GM21390 (cell line): ENCODE results near the gene ACTR8.
"Not testable (repeated sequence)": the region's sequence is repeated elsewhere in the genome, so short reads cannot be mapped to it uniquely, and the experiment has no call there.

ENCODE experiments used
- ATAC-seq: cut with Tn5 transposase; IDR thresholded peaks from one replicate; pipeline ENCODE4 v1.9.1; 2021; ENCODE audit not compliant: unreplicated experiment

Gene ACTR8

GRCh38 chr3:53881691-53882593 lies at the start of gene ACTR8:
Gene ACTR8, minus strand, starts transcription at chr3:53882152. Its CDS starts 51 bp downstream, at chr3:53882101.
- peak; percentile 86 for ATAC-seq

- ATAC-seq: not testable (repeated sequence)
These were observed 45.4 kb upstream of the ACTR8 start for GRCh38 chr3:53927208-53927872.

GRCh38 chr3:53921296-53921695 lies 39.3 kb upstream of the ACTR8 start:
- ATAC-seq: no peak

GRCh38 chr3:53919741-53920140 lies 37.8 kb upstream of the ACTR8 start:
- no peak for ATAC-seq

GRCh38 chr3:53913401-53913800 lies 31.4 kb upstream of the ACTR8 start:
- ATAC-seq: no peak

- ATAC-seq: no peak
These were observed 20.8 kb upstream of the ACTR8 start for GRCh38 chr3:53902711-53903110.

- ATAC-seq: no peak
These were observed 20.1 kb upstream of the ACTR8 start for GRCh38 chr3:53902067-53902466.

GRCh38 chr3:53900666-53901331 lies 18.8 kb upstream of the ACTR8 start:
- ATAC-seq: no peak

GRCh38 chr3:53899750-53900149 lies 17.8 kb upstream of the ACTR8 start:
- no peak for ATAC-seq

GRCh38 chr3:53892286-53892637 lies 10.3 kb upstream of the ACTR8 start:
- no peak for ATAC-seq

GRCh38 chr3:53891497-53892285 lies 9.7 kb upstream of the ACTR8 start, which contains the start of gene SELENOK:
Gene SELENOK, minus strand, starts transcription at chr3:53891859.
- ATAC-seq: peak; percentile 94

GRCh38 chr3:53890726-53891475 lies 8.9 kb upstream of the ACTR8 start:
- ATAC-seq: peak; percentile 17

GRCh38 chr3:53888232-53888631 lies 6.3 kb upstream of the ACTR8 start:
- ATAC-seq: no peak

GRCh38 chr3:53887446-53887845 lies 5.5 kb upstream of the ACTR8 start:
- ATAC-seq: no peak

- ATAC-seq: no peak
These were observed 3.3 kb upstream of the ACTR8 start for GRCh38 chr3:53885239-53885638.

- ATAC-seq: no peak
These were observed 2.7 kb upstream of the ACTR8 start for GRCh38 chr3:53884623-53885022.

GRCh38 chr3:53883008-53883407 lies 1.1 kb upstream of the ACTR8 start:
- no peak for ATAC-seq

GRCh38 chr3:53880396-53881345 lies 1.3 kb downstream of the ACTR8 start:
- ATAC-seq: no peak
